ENCODE data around the gene ADAM22.

DNA sequence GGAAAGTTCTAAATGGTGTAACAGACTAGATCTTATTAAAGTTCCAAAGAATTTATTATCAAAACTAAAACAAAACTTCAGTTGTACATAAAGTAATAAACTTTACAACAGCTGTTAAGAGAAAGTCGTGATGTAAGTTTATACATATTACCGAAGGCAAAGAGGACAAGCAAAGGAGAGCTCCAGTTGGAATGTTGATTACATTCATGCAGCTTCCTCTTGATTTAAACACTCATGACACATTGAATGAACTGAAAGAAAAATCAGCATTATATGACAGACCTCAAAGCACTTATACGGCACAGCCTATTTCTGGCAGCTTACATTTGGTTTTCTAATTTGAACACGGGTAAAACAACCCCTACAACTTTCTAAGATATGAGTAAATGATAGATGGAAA, 272.2 kb downstream of the ADAM22 start:
- TF ChIP-seq POLR2A (IDR thresholded peaks at IDR 0.05; ENCODE audit: borderline replicate concordance, extremely low read depth, insufficient read depth, insufficient read length) (no peak), SRF (IDR thresholded peaks at IDR 0.05; ENCODE audit: low read depth) (no peak), RAD21 (IDR thresholded peaks at IDR 0.05; ENCODE audit: low read depth) (no peak)
